GF-D8 (cell line): ENCODE measurements around the gene SLC25A17.
"Not testable (repeated sequence)": the region's sequence is repeated elsewhere in the genome, so short reads cannot be mapped to it uniquely, and the experiment has no call there.

Experiments used
- DNase-seq: peaks from one replicate; lab custom pipeline; 2025; lab: John Stamatoyannopoulos, UW

SLC25A17 gene, protein sequence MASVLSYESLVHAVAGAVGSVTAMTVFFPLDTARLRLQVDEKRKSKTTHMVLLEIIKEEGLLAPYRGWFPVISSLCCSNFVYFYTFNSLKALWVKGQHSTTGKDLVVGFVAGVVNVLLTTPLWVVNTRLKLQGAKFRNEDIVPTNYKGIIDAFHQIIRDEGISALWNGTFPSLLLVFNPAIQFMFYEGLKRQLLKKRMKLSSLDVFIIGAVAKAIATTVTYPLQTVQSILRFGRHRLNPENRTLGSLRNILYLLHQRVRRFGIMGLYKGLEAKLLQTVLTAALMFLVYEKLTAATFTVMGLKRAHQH

DNA sequence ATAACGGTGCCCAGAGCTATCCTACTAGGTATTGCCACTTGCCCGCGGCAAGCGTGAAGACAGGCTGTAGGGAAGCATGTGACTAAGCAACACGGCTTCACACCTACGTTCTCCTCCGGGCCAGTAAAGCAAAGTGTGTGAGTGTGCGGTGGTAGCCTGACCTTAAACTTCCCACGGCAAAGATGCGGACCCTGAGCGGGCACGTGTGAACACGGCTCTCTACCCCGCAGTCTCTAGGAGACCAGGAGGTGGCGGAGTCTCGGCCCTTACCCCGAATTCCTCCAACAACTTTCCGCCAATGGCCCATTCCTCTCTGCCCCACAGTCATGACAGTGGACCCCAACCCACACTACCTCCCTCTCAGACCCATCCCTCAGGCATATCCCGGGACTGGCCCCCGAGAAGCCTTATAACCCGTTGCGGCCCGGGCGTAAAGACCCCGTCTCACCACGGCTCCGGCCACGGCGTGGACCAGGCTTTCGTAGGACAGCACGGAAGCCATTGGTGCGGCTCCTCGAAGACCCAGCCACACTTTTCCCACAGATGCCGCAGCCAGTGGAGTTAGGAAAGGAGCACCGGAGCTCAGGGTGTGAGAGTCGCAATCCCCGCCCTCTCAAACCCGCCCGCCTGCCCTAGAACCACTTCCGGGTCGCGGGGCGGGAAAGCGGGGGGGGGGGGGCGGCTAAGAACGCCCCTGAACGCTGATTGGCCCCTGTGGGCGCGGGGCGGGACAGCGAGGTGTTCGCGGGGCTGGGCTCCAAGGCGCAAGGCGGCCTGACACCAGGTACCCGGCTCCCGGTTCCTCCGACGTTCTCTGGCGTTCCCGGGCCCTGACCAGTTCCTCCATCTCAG is at the start of gene SLC25A17:
SLC25A17 (minus strand) TSS at position 600 of the 852 bp plus-strand sequence; CDS start at position 502, 98 bp downstream.
- peak; percentile 59 for DNase-seq

DNA sequence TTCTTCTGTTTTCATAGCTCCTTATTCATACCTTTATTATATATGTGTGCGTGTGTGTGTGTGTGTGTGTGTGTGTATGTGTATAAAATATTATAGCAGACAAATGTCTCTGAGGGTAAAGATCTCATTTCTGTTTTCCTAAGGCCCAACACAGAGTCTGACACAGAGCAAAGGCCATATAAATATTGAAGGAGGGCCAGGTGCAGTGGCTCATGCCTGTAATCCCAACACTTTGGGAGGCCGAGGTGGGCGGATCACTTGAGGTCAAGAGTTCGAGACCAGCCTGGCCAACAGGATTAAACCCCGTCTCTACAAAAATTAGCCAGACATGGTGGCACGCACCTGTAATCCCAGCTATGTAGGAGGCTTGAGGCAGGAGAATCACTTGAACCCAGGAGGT is 49.2 kb upstream of the SLC25A17 start:
- DNase-seq, result not testable (repeated sequence)

DNA sequence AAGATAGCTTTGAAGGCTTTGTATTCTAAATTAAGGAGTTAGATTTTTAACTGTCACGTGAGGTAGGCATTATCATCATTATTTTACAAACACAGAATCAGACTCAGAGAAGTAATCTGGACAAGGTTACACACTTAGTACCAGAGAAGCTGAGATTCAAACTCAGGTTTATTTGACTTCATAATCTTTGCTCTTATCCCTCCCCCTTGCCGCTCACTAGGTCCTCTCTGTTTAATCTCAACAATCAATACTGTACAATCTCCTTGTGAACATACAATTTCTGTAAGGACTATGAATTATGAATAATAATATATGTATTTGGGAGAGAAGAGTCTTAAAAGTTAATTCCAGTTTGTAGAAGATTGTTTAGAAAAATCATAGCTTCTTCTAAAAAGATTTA is 48.0 kb upstream of the SLC25A17 start:
- DNase-seq, result no peak

DNA sequence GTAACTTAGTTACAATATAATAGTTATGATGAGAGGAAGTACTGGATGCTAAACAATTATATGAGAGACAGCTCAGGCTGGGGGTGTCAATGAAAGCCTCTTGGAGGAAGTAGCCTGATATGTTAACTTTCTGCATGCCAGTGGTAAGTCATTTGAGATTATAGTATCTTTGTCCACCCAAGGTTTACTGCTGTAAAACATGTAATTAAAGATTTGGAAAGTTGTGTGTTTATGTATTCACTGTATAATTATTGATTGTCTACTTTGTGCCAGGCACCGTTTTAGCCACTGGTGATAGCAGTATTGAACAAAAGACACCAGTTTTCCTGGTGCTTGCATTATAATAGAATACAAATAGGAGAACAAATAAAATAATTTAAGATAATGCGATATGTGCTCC is 43.4 kb upstream of the SLC25A17 start:
- DNase-seq, result no peak

- DNase-seq, result no peak
Observed at GRCh38 chr22:40862013-40862412, 42.9 kb upstream of the SLC25A17 start, which contains the start of gene DNAJB7. Gene DNAJB7, minus strand, starts transcription at chr22:40862113. Its CDS starts 119 bp downstream, at chr22:40861994.

- DNase-seq, result no peak
Observed at GRCh38 chr22:40857309-40857855, 38.2 kb upstream of the SLC25A17 start.

- DNase-seq, result peak; percentile 88
Observed at GRCh38 chr22:40856513-40857308, 37.6 kb upstream of the SLC25A17 start, which contains the start of the genes ST13 and XPNPEP3. Gene ST13, minus strand, starts transcription at chr22:40856639. Its CDS starts 99 bp downstream, at chr22:40856540. Gene XPNPEP3, plus strand, starts transcription at chr22:40857148. Its CDS starts 34 bp downstream, at chr22:40857182.

DNA sequence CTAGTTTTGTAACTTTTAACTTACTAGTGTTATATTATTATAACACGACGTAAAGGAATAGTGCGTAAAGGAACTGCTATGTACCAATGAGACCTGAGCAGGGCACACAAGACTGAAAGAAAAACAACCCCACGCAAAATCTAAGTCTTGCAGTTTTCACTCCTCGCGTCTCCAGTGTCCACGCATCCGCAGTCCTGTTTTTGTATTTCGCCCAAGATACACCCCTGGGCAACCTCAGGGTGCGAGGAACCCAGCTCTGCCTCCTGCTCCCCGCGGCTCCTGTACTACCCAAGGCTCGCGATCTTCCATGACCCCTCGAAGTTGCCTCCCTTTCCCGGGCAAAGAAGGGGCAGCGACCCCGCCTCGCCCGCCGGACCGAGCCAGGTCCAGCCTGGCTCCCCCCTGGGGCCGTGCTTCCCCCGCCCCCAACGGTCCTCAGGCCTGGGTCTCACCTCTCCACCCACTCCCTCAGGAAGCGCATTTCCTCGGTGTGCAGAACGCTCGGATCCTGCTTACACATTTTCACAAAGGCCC is 36.9 kb upstream of the SLC25A17 start:
- no peak for DNase-seq

DNA sequence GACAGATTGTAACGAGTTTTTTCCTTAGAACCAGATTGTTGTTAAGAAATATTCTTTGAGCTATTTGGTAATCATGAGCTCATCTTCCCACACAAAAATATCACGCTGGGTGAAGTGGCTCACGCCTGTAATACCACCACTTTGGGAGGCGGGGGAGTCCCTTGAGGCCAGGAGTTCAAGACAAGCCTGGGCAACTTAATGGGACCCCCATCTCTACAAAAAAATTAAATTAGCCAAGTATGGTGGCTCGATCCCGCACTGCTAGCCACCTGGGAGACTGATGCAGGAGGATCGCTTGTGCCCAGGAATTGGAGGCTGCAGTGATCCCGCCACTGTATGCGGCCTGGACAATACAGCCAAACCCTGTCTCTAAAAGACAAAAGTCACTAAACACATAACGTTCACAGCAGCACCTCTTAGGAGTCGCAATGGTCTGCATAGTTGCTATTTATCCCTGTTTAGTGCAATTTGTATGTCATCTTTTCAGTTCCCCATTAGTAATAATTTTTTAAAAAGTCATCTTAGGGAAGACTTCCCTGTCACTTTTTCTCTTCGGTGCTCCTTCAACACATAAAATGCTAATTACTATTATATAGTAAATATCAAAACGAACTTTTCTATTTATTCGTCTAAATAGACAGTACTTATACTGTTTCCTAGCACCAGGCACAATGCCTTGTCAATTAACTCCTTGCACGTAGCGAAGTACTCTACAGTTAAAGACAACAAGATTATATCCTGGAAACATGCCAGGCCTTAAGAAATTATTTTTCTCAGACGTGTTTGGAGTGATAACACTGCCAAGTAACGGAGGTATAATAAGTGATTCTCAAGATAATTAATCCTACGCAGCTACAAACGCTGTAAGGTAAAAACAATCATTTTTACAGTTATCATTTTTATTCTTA is 36.2 kb upstream of the SLC25A17 start:
- DNase-seq, result no peak

DNA sequence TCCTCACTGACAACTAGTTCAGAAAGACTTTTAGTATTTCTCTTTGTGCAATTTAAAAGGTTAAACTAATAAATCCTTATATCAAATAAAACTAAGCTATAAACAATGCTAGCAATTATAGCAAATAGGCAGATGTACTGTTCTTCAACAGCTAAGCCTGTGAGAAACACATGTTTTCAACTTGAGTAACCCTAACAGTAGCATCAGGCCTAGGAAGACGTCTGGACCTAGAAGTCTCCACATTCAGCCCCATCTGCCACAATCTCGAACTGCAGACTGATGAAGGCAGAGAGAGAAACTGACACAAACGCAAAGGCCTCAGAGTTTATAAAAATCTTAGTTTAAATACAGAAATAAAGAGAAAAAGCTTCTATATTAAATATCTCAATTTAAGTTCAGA is 34.8 kb upstream of the SLC25A17 start:
- no peak for DNase-seq

- no peak for DNase-seq
Observed at GRCh38 chr22:40853333-40853732, 34.2 kb upstream of the SLC25A17 start.

DNA sequence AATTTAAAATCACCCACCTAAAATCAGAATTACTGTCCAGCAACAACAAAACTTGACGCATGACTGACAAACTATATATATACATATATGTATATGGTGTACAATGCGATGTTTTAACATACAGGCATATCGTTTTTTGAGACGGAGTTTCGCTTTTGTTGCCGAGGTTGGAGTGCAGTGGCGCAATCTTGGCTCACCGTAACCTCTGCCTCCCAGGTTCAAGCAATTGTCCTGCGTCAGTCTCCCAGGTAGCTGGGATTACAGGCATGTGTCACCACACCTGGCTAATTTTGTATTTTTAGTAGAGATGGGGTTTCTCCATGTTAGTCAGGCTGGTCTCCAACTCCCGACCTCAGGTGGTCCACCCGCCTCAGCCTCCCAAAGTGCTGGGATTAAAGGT is 26.7 kb upstream of the SLC25A17 start:
- not testable (repeated sequence) for DNase-seq

DNA sequence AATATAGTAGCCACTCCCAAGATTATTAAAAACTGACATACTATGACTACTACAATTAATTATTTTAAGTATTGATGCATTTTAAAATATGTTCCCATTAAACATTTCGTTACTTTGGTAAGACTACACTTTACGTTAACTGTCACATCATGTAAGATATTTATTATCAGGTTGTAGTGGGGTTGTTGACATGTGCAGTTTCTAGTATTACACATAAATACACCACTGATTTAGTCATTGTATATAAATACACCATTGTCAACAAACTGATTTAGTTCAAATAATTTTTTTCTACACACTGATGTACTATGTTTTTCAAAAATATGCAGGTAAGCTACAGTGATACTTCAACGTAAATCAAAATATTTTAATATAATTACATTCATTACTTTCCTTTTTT is 25.8 kb upstream of the SLC25A17 start:
- no peak for DNase-seq

DNA sequence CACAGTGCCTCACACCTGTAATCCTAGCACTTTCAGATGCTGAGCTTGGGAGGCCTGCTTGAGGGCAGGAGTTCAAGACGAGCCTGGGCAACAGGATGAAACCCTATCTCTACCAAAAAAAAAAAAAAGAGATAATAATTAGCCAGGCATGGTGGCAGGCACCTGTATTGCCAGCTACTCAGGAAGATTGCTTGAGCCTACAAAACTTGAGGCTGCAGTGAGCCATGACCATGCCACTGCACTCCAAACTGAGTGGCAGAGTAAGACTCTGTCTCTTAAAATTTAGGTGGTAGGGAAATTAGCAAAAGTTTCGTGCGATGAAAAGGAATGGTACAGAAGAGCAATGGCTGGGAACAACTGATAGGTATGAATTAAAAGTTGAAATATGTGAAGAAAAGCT is 19.3 kb upstream of the SLC25A17 start:
- no peak for DNase-seq

DNA sequence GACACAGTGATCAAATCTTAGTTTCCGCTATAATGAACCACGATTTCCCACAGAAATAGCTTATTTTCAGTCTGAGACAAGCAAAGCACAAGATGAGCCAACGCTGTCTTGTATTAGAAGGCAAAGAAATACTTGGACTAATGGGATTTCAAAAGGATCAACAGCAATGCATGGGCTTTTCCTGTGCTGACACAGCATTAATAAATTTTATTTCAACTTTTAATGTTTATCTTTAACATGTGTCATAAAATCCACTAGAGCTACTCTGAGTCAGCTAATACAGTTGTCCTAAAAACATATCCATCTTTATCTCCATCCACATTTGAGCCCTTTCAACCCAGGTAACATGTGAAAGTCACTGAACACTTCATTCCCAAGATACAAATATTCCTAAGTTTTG is 15.5 kb upstream of the SLC25A17 start:
- no peak for DNase-seq

- no peak for DNase-seq
Observed at GRCh38 chr22:40829131-40829530, 10.0 kb upstream of the SLC25A17 start.

DNA sequence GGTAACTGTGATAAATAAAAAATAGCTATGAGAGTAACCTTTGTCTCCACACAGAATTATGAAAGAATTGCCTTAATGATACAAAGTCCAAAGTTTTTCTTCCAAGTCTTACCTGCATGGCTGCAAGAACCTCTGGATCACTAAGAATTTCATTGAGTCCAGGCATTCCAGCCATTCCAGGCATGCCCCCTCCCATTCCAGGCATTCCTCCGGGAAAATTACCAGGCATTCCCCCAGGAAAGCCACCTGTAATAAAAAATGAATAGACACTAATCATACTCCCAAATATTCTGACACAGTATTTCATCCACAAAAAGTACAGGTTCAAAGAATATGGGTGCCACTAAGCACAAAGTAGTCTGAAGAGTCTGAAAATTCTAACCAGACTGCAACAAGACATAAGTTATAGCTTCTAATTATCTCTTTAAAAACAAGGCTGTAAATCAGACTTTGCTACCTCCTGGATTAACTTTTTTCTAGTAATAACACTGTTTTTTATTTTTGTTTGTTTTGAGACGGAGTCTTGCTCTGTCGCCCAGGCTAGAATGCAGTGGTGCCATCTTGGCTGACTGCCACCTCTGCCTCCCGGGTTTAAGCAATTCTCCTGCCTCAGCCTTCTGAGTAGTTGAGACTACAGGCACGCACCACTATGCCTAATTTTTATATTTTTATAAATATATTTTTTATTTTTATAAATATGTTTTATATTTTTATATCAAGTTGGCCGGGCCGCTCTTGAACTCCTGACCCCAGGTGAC is 8.0 kb upstream of the SLC25A17 start:
- DNase-seq, result no peak

- DNase-seq, result not testable (repeated sequence)
Observed at GRCh38 chr22:40826292-40826691, 7.1 kb upstream of the SLC25A17 start.

DNA sequence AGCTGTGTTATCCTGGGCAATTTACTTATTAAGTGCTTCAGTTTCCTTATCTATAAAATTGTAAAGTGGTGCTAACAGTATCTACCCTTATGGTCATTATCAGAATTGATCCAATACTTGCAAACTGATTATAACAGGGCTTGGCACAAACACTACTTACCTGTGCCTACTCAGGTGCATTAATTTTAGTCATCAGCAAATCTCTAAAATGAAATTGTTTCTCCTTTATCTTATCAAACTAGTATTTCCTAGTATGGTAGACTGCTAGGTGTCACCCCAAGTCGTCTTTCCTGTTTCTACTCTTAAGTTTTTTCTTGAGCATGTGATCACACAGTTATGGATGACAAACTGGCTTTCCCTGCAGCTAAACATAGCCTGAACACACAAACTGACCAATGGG is 4.3 kb upstream of the SLC25A17 start:
- no peak for DNase-seq
